HL-60 (cell line): ENCODE measurements around the gene FGFR2.

Experiments used
- CTCF ChIP-seq: IDR thresholded peaks from one replicate; pipeline ENCODE4 v1.5.1; 2011; ENCODE audit warnings: low read length, control low read depth, inconsistent platforms; ENCODE audit not compliant: insufficient read depth
- GABPA ChIP-seq: IDR thresholded peaks from 2 replicates; pipeline ENCODE4 v1.6.1; 2012; ENCODE audit warnings: low read depth
- POLR2AphosphoS5 ChIP-seq: IDR thresholded peaks from 2 replicates; pipeline ENCODE4 v1.6.1; 2012; ENCODE audit warnings: low read depth
- REST ChIP-seq: IDR thresholded peaks from 2 replicates; pipeline ENCODE4 v1.6.1; 2012; ENCODE audit warnings: low read depth; ENCODE audit not compliant: insufficient replicate concordance
- SPI1 ChIP-seq: IDR thresholded peaks from 2 replicates; pipeline ENCODE4 v1.6.1; 2012; ENCODE audit warnings: low read depth, mild to moderate bottlenecking, borderline replicate concordance

- no peak for TF ChIP-seq CTCF
- no peak for TF ChIP-seq REST
- no peak for TF ChIP-seq POLR2AphosphoS5
- TF ChIP-seq GABPA, result no peak
- TF ChIP-seq SPI1, result no peak
Observed at GRCh38 chr10:121639416-121639815, 41.2 kb upstream of the FGFR2 start.
